IPS DF 4.7 (cell line): ENCODE results near the gene TRIM33.
"Not testable (repeated sequence)": the region's sequence is repeated elsewhere in the genome, so short reads cannot be mapped to it uniquely, and the experiment has no call there.

Experiments
- DNase-seq: peaks from one replicate; pipeline ENCODE4 v3.0.0-alpha.2; 2013; ENCODE audit warnings: low spot score; ENCODE audit errors: extremely low read depth

TRIM33 gene

GRCh38 chr1:114510274-114511031 is 550 bp downstream of the TRIM33 start:
- no peak for DNase-seq

GRCh38 chr1:114509596-114510273 is 1.3 kb downstream of the TRIM33 start:
- DNase-seq: no peak

- no peak for DNase-seq
Observed at GRCh38 chr1:114508386-114508898, 2.6 kb downstream of the TRIM33 start.

- DNase-seq: no peak
Observed at GRCh38 chr1:114507513-114507912, 3.5 kb downstream of the TRIM33 start.

GRCh38 chr1:114505148-114505561 is 5.8 kb downstream of the TRIM33 start:
- DNase-seq: no peak

- DNase-seq: no peak
Observed at GRCh38 chr1:114503916-114504422, 7.0 kb downstream of the TRIM33 start.

GRCh38 chr1:114502080-114502479 is 8.9 kb downstream of the TRIM33 start:
- DNase-seq: no peak

GRCh38 chr1:114499478-114499877 is 11.5 kb downstream of the TRIM33 start:
- no peak for DNase-seq

GRCh38 chr1:114496089-114496488 is 14.9 kb downstream of the TRIM33 start:
- DNase-seq: no peak

- DNase-seq: no peak
Observed at GRCh38 chr1:114495486-114495885, 15.5 kb downstream of the TRIM33 start.

GRCh38 chr1:114492978-114493377 is 18.0 kb downstream of the TRIM33 start:
- DNase-seq: no peak

GRCh38 chr1:114490274-114490693 is 20.7 kb downstream of the TRIM33 start:
- DNase-seq: no peak

- DNase-seq: no peak
Observed at GRCh38 chr1:114488739-114489138, 22.3 kb downstream of the TRIM33 start.

- DNase-seq: no peak
Observed at GRCh38 chr1:114485286-114485685, 25.7 kb downstream of the TRIM33 start.

- DNase-seq: no peak
Observed at GRCh38 chr1:114482585-114482984, 28.4 kb downstream of the TRIM33 start.

GRCh38 chr1:114479636-114480035 is 31.4 kb downstream of the TRIM33 start:
- not testable (repeated sequence) for DNase-seq

- DNase-seq: no peak
Observed at GRCh38 chr1:114479134-114479533, 31.9 kb downstream of the TRIM33 start.

GRCh38 chr1:114473796-114474195 is 37.2 kb downstream of the TRIM33 start:
- DNase-seq: no peak

GRCh38 chr1:114472408-114472807 is 38.6 kb downstream of the TRIM33 start:
- no peak for DNase-seq

GRCh38 chr1:114470681-114471080 is 40.3 kb downstream of the TRIM33 start:
- DNase-seq: no peak

GRCh38 chr1:114468710-114469468 is 42.1 kb downstream of the TRIM33 start:
- DNase-seq: no peak

- no peak for DNase-seq
Observed at GRCh38 chr1:114468047-114468446, 43.0 kb downstream of the TRIM33 start.
